Measurements from ENCODE around the gene MYOG.
A peak's percentile ranks its signal among the peaks of the same experiment; 100 is the strongest.

GRCh38 chr1:203038217-203038741 is 47.5 kb downstream of the MYOG start:
- TF ChIP-seq, protein P1, sequence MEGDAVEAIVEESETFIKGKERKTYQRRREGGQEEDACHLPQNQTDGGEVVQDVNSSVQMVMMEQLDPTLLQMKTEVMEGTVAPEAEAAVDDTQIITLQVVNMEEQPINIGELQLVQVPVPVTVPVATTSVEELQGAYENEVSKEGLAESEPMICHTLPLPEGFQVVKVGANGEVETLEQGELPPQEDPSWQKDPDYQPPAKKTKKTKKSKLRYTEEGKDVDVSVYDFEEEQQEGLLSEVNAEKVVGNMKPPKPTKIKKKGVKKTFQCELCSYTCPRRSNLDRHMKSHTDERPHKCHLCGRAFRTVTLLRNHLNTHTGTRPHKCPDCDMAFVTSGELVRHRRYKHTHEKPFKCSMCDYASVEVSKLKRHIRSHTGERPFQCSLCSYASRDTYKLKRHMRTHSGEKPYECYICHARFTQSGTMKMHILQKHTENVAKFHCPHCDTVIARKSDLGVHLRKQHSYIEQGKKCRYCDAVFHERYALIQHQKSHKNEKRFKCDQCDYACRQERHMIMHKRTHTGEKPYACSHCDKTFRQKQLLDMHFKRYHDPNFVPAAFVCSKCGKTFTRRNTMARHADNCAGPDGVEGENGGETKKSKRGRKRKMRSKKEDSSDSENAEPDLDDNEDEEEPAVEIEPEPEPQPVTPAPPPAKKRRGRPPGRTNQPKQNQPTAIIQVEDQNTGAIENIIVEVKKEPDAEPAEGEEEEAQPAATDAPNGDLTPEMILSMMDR (IDR thresholded peaks at IDR 0.05) = no peak
- TF ChIP-seq POLR2AphosphoS5 (IDR thresholded peaks at IDR 0.05) = peak; percentile 49 to 64
- no peak for TF ChIP-seq POLR2A (IDR thresholded peaks at IDR 0.05; ENCODE audit: low read depth)

Measured in esophagus muscularis mucosa (tissue), 3 donors.